ENCODE data around the gene HFM1. TPM values are rescaled to one million over a fixed set of nuclear protein-coding genes. Genes with fewer than 3 reads are reported as not detected.
"Not testable (repeated sequence)": the region's sequence is repeated elsewhere in the genome, so short reads cannot be mapped to it uniquely, and the experiment has no call there.

The HFM1 gene
- total and polyA plus RNA-seq, 7 experiments from 2014 or later: not detected

GRCh38 chr1:91374086-91374485 lies 30.6 kb downstream of the HFM1 start:
- H3K27ac ChIP-seq (ENCODE audit: low read depth, low read length): no peak overlapping the region
- POLR2A ChIA-PET: no interaction called here
- H3K9me3 ChIP-seq (ENCODE audit: control insufficient read depth in 2 of 3, low read length in 3 of 3): no peaks in the 10 kb centered on the region
- ATAC-seq (no peak), DNase-seq (no peak)
- no peaks in the 10 kb centered on the region for H3K4me1 ChIP-seq (ENCODE audit: control insufficient read depth in 2 of 2, insufficient read depth in 2 of 2, low read length in 2 of 2)
- H3K9me3 Mint-ChIP-seq: peaks cover 0 to 6% (median 0%) of the 10 kb centered on the region in 11 donors
- H3K4me3 ChIP-seq (ENCODE audit: low read length): no peak overlapping the region
- no peaks in the 10 kb centered on the region for H3K4me1 Mint-ChIP-seq
- no peaks in the 10 kb centered on the region for H3K36me3 ChIP-seq (ENCODE audit: control insufficient read depth in 2 of 3, insufficient read depth in 3 of 3, low read length in 3 of 3)
- intact Hi-C loops (cut with micrococcal nuclease): no loop called here
- H3K36me3 Mint-ChIP-seq: no peaks in the 10 kb centered on the region
- H3K27me3 Mint-ChIP-seq: peaks cover 0 to 8% (median 0%) of the 10 kb centered on the region in 5 donors
- no peak overlapping the region for H3K4me3 Mint-ChIP-seq
- CTCF ChIA-PET: no interaction called here
- no peak overlapping the region for H3K27ac Mint-ChIP-seq
- H3K27me3 ChIP-seq (ENCODE audit: control insufficient read depth in 2 of 2, insufficient read depth in 2 of 2, low read length in 2 of 2): no peaks in the 10 kb centered on the region

- H3K36me3 Mint-ChIP-seq; H3K4me1 ChIP-seq (ENCODE audit: control insufficient read depth in 2 of 2, insufficient read depth in 2 of 2, low read length in 2 of 2); H3K27ac Mint-ChIP-seq; H3K27me3 Mint-ChIP-seq; ATAC-seq; H3K27me3 ChIP-seq (ENCODE audit: control insufficient read depth in 2 of 2, insufficient read depth in 2 of 2, low read length in 2 of 2); H3K9me3 ChIP-seq (ENCODE audit: control insufficient read depth in 2 of 3, low read length in 3 of 3); intact Hi-C loops (cut with micrococcal nuclease); H3K4me3 ChIP-seq (ENCODE audit: low read length); POLR2A ChIA-PET; H3K4me1 Mint-ChIP-seq; H3K36me3 ChIP-seq (ENCODE audit: control insufficient read depth in 2 of 3, insufficient read depth in 3 of 3, low read length in 3 of 3); CTCF ChIA-PET; H3K4me3 Mint-ChIP-seq; DNase-seq; H3K27ac ChIP-seq (ENCODE audit: low read depth, low read length): not testable (repeated sequence)
- peaks cover 0 to 12% (median 2%) of the 10 kb centered on the region in 11 donors for H3K9me3 Mint-ChIP-seq
These were observed 32.4 kb downstream of the HFM1 start for GRCh38 chr1:91372230-91372629.

GRCh38 chr1:91349524-91349923 lies 55.1 kb downstream of the HFM1 start:
- no peaks in the 10 kb centered on the region for H3K4me1 Mint-ChIP-seq
- H3K27ac Mint-ChIP-seq: no peak overlapping the region
- H3K9me3 Mint-ChIP-seq: peaks cover 1 to 12% (median 10%) of the 10 kb centered on the region in 11 donors
- H3K27me3 Mint-ChIP-seq: peaks cover 9 to 19% (median 17%) of the 10 kb centered on the region in 5 donors
- intact Hi-C loops (cut with micrococcal nuclease): no loop called here
- H3K4me3 Mint-ChIP-seq: no peak overlapping the region
- DNase-seq (no peak), ATAC-seq (no peak)
- no peaks in the 10 kb centered on the region for H3K36me3 ChIP-seq (ENCODE audit: control insufficient read depth in 2 of 3, insufficient read depth in 3 of 3, low read length in 3 of 3)
- H3K4me3 ChIP-seq (ENCODE audit: low read length): no peak overlapping the region
- CTCF ChIA-PET: no interaction called here
- peaks cover 0 to 8% (median 6%) of the 10 kb centered on the region in 5 donors for H3K36me3 Mint-ChIP-seq
- no peak overlapping the region for H3K27ac ChIP-seq (ENCODE audit: low read depth, low read length)
- no peaks in the 10 kb centered on the region for H3K4me1 ChIP-seq (ENCODE audit: control insufficient read depth in 2 of 2, insufficient read depth in 2 of 2, low read length in 2 of 2)
- peaks cover 0 to 9% of the 10 kb centered on the region in 2 donors for H3K27me3 ChIP-seq (ENCODE audit: control insufficient read depth in 2 of 2, insufficient read depth in 2 of 2, low read length in 2 of 2)
- POLR2A ChIA-PET: no interaction called here
- peaks cover 0 to 4% (median 0%) of the 10 kb centered on the region in 3 experiments for H3K9me3 ChIP-seq (ENCODE audit: control insufficient read depth in 2 of 3, low read length in 3 of 3)

GRCh38 chr1:91346824-91347223 lies 57.8 kb downstream of the HFM1 start:
- Mint-ChIP-seq H3K27ac (no peak overlapping the region), H3K27me3 (peaks cover 4 to 17% (median 11%) of the 10 kb centered on the region in 5 donors), H3K4me1 (no peaks in the 10 kb centered on the region), H3K4me3 (no peak overlapping the region), H3K9me3 (no peaks in the 10 kb centered on the region), H3K36me3 (no peaks in the 10 kb centered on the region)
- Histone ChIP-seq H3K4me3 (ENCODE audit: low read length) (no peak overlapping the region), H3K27me3 (ENCODE audit: control insufficient read depth in 2 of 2, insufficient read depth in 2 of 2, low read length in 2 of 2) (peaks cover 0 to 4% of the 10 kb centered on the region in 2 donors), H3K4me1 (ENCODE audit: control insufficient read depth in 2 of 2, insufficient read depth in 2 of 2, low read length in 2 of 2) (no peaks in the 10 kb centered on the region), H3K9me3 (ENCODE audit: control insufficient read depth in 2 of 3, low read length in 3 of 3) (no peaks in the 10 kb centered on the region), H3K36me3 (ENCODE audit: control insufficient read depth in 2 of 3, insufficient read depth in 3 of 3, low read length in 3 of 3) (no peaks in the 10 kb centered on the region), H3K27ac (ENCODE audit: low read depth, low read length) (no peak overlapping the region)
- ChIA-PET POLR2A (no interaction called here), CTCF (no interaction called here)
- intact Hi-C loops (cut with micrococcal nuclease): no loop called here
- ATAC-seq: no peak
- no peak for DNase-seq

- H3K27ac Mint-ChIP-seq: no peak overlapping the region
- DNase-seq: no peak
- no peak overlapping the region for H3K4me3 Mint-ChIP-seq
- ATAC-seq: no peak
- no peaks in the 10 kb centered on the region for H3K9me3 Mint-ChIP-seq
- Histone ChIP-seq H3K27ac (ENCODE audit: low read depth, low read length) (no peak overlapping the region), H3K9me3 (ENCODE audit: control insufficient read depth in 2 of 3, low read length in 3 of 3) (no peaks in the 10 kb centered on the region), H3K4me1 (ENCODE audit: control insufficient read depth in 2 of 2, insufficient read depth in 2 of 2, low read length in 2 of 2) (no peaks in the 10 kb centered on the region), H3K27me3 (ENCODE audit: control insufficient read depth in 2 of 2, insufficient read depth in 2 of 2, low read length in 2 of 2) (peaks cover 0 to 4% of the 10 kb centered on the region in 2 donors), H3K36me3 (ENCODE audit: control insufficient read depth in 2 of 3, insufficient read depth in 3 of 3, low read length in 3 of 3) (no peaks in the 10 kb centered on the region), H3K4me3 (ENCODE audit: low read length) (no peak overlapping the region)
- H3K36me3 Mint-ChIP-seq: no peaks in the 10 kb centered on the region
- CTCF ChIA-PET: no interaction called here
- no peaks in the 10 kb centered on the region for H3K4me1 Mint-ChIP-seq
- peaks cover 14 to 28% (median 19%) of the 10 kb centered on the region in 5 donors for H3K27me3 Mint-ChIP-seq
- intact Hi-C loops (cut with micrococcal nuclease): no loop called here
- POLR2A ChIA-PET: no interaction called here
These were observed 59.1 kb downstream of the HFM1 start for GRCh38 chr1:91345395-91346005.

GRCh38 chr1:91338501-91338900 lies 66.1 kb downstream of the HFM1 start:
- no peaks in the 10 kb centered on the region for H3K36me3 Mint-ChIP-seq
- peaks cover 0 to 10% (median 2%) of the 10 kb centered on the region in 11 donors for H3K9me3 Mint-ChIP-seq
- CTCF ChIA-PET: no interaction called here
- no peak overlapping the region for H3K4me3 ChIP-seq (ENCODE audit: low read length)
- H3K4me3 Mint-ChIP-seq: no peak overlapping the region
- DNase-seq (no peak), ATAC-seq (no peak)
- no peaks in the 10 kb centered on the region for H3K36me3 ChIP-seq (ENCODE audit: control insufficient read depth in 2 of 3, insufficient read depth in 3 of 3, low read length in 3 of 3)
- no peaks in the 10 kb centered on the region for H3K4me1 ChIP-seq (ENCODE audit: control insufficient read depth in 2 of 2, insufficient read depth in 2 of 2, low read length in 2 of 2)
- H3K4me1 Mint-ChIP-seq: no peaks in the 10 kb centered on the region
- H3K27me3 Mint-ChIP-seq: peaks cover 12 to 38% (median 30%) of the 10 kb centered on the region in 5 donors
- no peaks in the 10 kb centered on the region for H3K9me3 ChIP-seq (ENCODE audit: control insufficient read depth in 2 of 3, low read length in 3 of 3)
- H3K27ac ChIP-seq (ENCODE audit: low read depth, low read length): no peak overlapping the region
- intact Hi-C loops (cut with micrococcal nuclease): no loop called here
- no peak overlapping the region for H3K27ac Mint-ChIP-seq
- no peaks in the 10 kb centered on the region for H3K27me3 ChIP-seq (ENCODE audit: control insufficient read depth in 2 of 2, insufficient read depth in 2 of 2, low read length in 2 of 2)
- POLR2A ChIA-PET: no interaction called here

- Histone ChIP-seq H3K27me3 (ENCODE audit: control insufficient read depth in 2 of 2, insufficient read depth in 2 of 2, low read length in 2 of 2) (no peaks in the 10 kb centered on the region), H3K9me3 (ENCODE audit: control insufficient read depth in 2 of 3, low read length in 3 of 3) (no peaks in the 10 kb centered on the region), H3K36me3 (ENCODE audit: control insufficient read depth in 2 of 3, insufficient read depth in 3 of 3, low read length in 3 of 3) (no peaks in the 10 kb centered on the region), H3K4me1 (ENCODE audit: control insufficient read depth in 2 of 2, insufficient read depth in 2 of 2, low read length in 2 of 2) (no peaks in the 10 kb centered on the region), H3K27ac (ENCODE audit: low read depth, low read length) (no peak overlapping the region), H3K4me3 (ENCODE audit: low read length) (no peak overlapping the region)
- ChIA-PET POLR2A (no interaction called here), CTCF (no interaction called here)
- H3K36me3 Mint-ChIP-seq: no peaks in the 10 kb centered on the region
- no peaks in the 10 kb centered on the region for H3K4me1 Mint-ChIP-seq
- DNase-seq (no peak), ATAC-seq (no peak)
- H3K27ac Mint-ChIP-seq: no peak overlapping the region
- H3K27me3 Mint-ChIP-seq: peaks cover 5 to 44% (median 29%) of the 10 kb centered on the region in 5 donors
- H3K4me3 Mint-ChIP-seq: no peak overlapping the region
- H3K9me3 Mint-ChIP-seq: peaks cover 0 to 14% (median 5%) of the 10 kb centered on the region in 11 donors
- intact Hi-C loops (cut with micrococcal nuclease): no loop called here
These were observed 69.0 kb downstream of the HFM1 start for GRCh38 chr1:91335603-91336002.
